GM19467 (cell line): ENCODE results near the gene TBC1D19.
"Not testable (repeated sequence)": the region's sequence is repeated elsewhere in the genome, so short reads cannot be mapped to it uniquely, and the experiment has no call there.

Source experiments
- ATAC-seq: cut with Tn5 transposase; IDR thresholded peaks from one replicate; pipeline ENCODE4 v1.9.1; 2021; ENCODE audit warnings: mild to moderate bottlenecking, moderate library complexity; ENCODE audit not compliant: unreplicated experiment

The TBC1D19 gene

GRCh38 chr4:26594778-26595177 is 10.9 kb downstream of the TBC1D19 start:
- ATAC-seq: no peak

GRCh38 chr4:26596843-26597242 is 13.0 kb downstream of the TBC1D19 start:
- ATAC-seq: no peak

GRCh38 chr4:26601204-26601603 is 17.3 kb downstream of the TBC1D19 start:
- ATAC-seq: no peak

- no peak for ATAC-seq
These were observed 23.9 kb downstream of the TBC1D19 start for GRCh38 chr4:26607776-26608175.

GRCh38 chr4:26609391-26609790 is 25.5 kb downstream of the TBC1D19 start:
- no peak for ATAC-seq

- ATAC-seq: no peak
These were observed 26.0 kb downstream of the TBC1D19 start for GRCh38 chr4:26609868-26610267.

- ATAC-seq: no peak
These were observed 27.5 kb downstream of the TBC1D19 start for GRCh38 chr4:26611372-26611771.

- no peak for ATAC-seq
These were observed 28.0 kb downstream of the TBC1D19 start for GRCh38 chr4:26611885-26612284.

GRCh38 chr4:26613237-26613636 is 29.4 kb downstream of the TBC1D19 start:
- ATAC-seq: no peak

GRCh38 chr4:26613735-26614134 is 29.9 kb downstream of the TBC1D19 start:
- ATAC-seq: no peak

GRCh38 chr4:26619784-26620183 is 35.9 kb downstream of the TBC1D19 start:
- ATAC-seq: no peak

- no peak for ATAC-seq
These were observed 37.5 kb downstream of the TBC1D19 start for GRCh38 chr4:26621366-26621765.

- no peak for ATAC-seq
These were observed 39.0 kb downstream of the TBC1D19 start for GRCh38 chr4:26622913-26623312.

- ATAC-seq: not testable (repeated sequence)
These were observed 42.8 kb downstream of the TBC1D19 start for GRCh38 chr4:26626658-26627057.

- ATAC-seq: no peak
These were observed 49.0 kb downstream of the TBC1D19 start for GRCh38 chr4:26632916-26633315.

GRCh38 chr4:26634237-26634636 is 50.4 kb downstream of the TBC1D19 start:
- ATAC-seq: no peak

GRCh38 chr4:26636458-26636857 is 52.6 kb downstream of the TBC1D19 start:
- ATAC-seq: no peak

- ATAC-seq: not testable (repeated sequence)
These were observed 56.8 kb downstream of the TBC1D19 start for GRCh38 chr4:26640639-26641038.

- no peak for ATAC-seq
These were observed 63.8 kb downstream of the TBC1D19 start for GRCh38 chr4:26647523-26648224.

GRCh38 chr4:26648260-26648659 is 64.4 kb downstream of the TBC1D19 start:
- ATAC-seq: no peak

- no peak for ATAC-seq
These were observed 76.4 kb downstream of the TBC1D19 start for GRCh38 chr4:26660261-26660660.

- no peak for ATAC-seq
These were observed 80.0 kb downstream of the TBC1D19 start for GRCh38 chr4:26663888-26664287.

- no peak for ATAC-seq
These were observed 87.1 kb downstream of the TBC1D19 start for GRCh38 chr4:26670903-26671537.
